Measurements from ENCODE around the gene SLC6A16. TPM values are rescaled to one million over a fixed set of nuclear protein-coding genes. Genes with fewer than 3 reads are reported as not detected.

Gene SLC6A16
- total and polyA plus RNA-seq, 2 of the 8 experiments (the other 6 are each of a cell fraction or from before 2014, with no cell fraction given) = 1.1 to 1.5 TPM

DNA sequence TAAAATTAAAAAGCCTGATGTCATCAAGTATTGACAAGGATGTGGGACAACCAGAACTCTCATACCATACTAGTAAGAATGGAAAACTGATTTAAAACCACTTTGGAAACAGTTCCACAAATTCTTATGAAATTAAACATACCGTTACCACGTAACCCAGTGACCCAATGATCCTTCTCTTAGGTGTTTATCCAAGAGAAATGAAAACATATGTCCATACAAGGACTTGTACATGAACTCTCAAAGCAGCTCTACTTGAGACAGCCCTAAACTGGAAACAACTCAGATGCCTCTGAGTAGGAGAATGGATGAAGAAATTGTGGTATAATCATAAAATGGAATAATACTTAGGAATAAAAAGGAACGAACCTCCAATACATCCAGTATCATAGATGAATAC lies 27.6 kb downstream of the SLC6A16 start (continued):
- TF ChIP-seq POU5F1 (IDR thresholded peaks at IDR 0.05; ENCODE audit: low read depth, low read length) = no peak
- no peak for TF ChIP-seq PHF8 (conservative IDR thresholded peaks at IDR 0.05; ENCODE audit: low read depth, low read length)
- no peak for TF ChIP-seq SRF (IDR thresholded peaks at IDR 0.05; ENCODE audit: low read depth, low read length)
- no peak for TF ChIP-seq HDAC6 (IDR thresholded peaks at IDR 0.05; ENCODE audit: low read depth, low read length)
- TF ChIP-seq POLR2A (IDR thresholded peaks at IDR 0.05; ENCODE audit: control extremely low read depth in 1 of 2, low read depth in 2 of 2, low read length in 2 of 2) = no peak

All from H1 (cell line).